Bronchial epithelial cell (primary cell): ENCODE measurements around the gene AP4E1. TPM values are rescaled to one million over a fixed set of nuclear protein-coding genes. Genes with fewer than 3 reads are reported as not detected.
A peak's percentile ranks its signal among the peaks of the same experiment; 100 is the strongest.

Experiments
- DNase-seq: peaks from one replicate; pipeline ENCODE4 v3.0.0-alpha.2; 2010; ENCODE audit warnings: low read depth
- FAIRE-seq: peaks from 2 replicates; lab custom pipeline; 2011; peaks lifted over from hg19 to GRCh38; lab: Jason Lieb, UNC
- H3K27me3 ChIP-seq: 2 replicates; pipeline ENCODE4 v1.5.1; 2011; ENCODE audit warnings: low read length; ENCODE audit not compliant: control insufficient read depth, insufficient read depth
- H3K36me3 ChIP-seq: 2 replicates; pipeline ENCODE4 v1.5.1; 2011; ENCODE audit warnings: low read length; ENCODE audit not compliant: control insufficient read depth, insufficient read depth
- H3K4me3 ChIP-seq: 2 replicates; pipeline ENCODE4 v1.5.1; 2011; ENCODE audit warnings: mild to moderate bottlenecking, low read depth, low read length, control low read depth
- CTCF ChIP-seq: IDR thresholded peaks from 2 replicates; pipeline ENCODE4 v1.5.1; 2011; ENCODE audit warnings: mild to moderate bottlenecking, moderate library complexity, low read length, control low read depth, inconsistent platforms; ENCODE audit not compliant: insufficient read depth, severe bottlenecking
- total RNA-seq: library from RNA; depleted of rRNA; stranded (reverse); fragments of >200 nt; gene quantifications from 2 replicates; pipeline ENCODE4 v1.2.1, GENCODE V29; 2014

AP4E1 gene
- total RNA-seq, 1 donor from 2014 or later: 18.2 TPM

GRCh38 chr15:50884540-50884939, 23.9 kb upstream of the AP4E1 start:
- no peak for FAIRE-seq

GRCh38 chr15:50886139-50886467, 22.4 kb upstream of the AP4E1 start:
- no peaks in the 10 kb centered on the region for H3K27me3 ChIP-seq
- H3K4me3 ChIP-seq: no peak overlapping the region
- no peaks in the 10 kb centered on the region for H3K36me3 ChIP-seq
- FAIRE-seq: no peak
- no peak for DNase-seq
- TF ChIP-seq CTCF: no peak

More at GRCh38 chr15:50884540-50884939, 23.9 kb upstream of the AP4E1 start:
- peak; percentile 88 for DNase-seq
- no peaks in the 10 kb centered on the region for H3K36me3 ChIP-seq
- no peak for TF ChIP-seq CTCF
- no peak overlapping the region for H3K4me3 ChIP-seq
- no peaks in the 10 kb centered on the region for H3K27me3 ChIP-seq

GRCh38 chr15:50886611-50887345, 21.7 kb upstream of the AP4E1 start:
- FAIRE-seq (no peak), DNase-seq (peak; percentile 54)
- no peak overlapping the region for H3K4me3 ChIP-seq
- H3K27me3 ChIP-seq: no peaks in the 10 kb centered on the region
- no peak for TF ChIP-seq CTCF
- H3K36me3 ChIP-seq: no peaks in the 10 kb centered on the region

GRCh38 chr15:50888054-50888453, 20.4 kb upstream of the AP4E1 start:
- DNase-seq: no peak
- no peak for FAIRE-seq
- TF ChIP-seq CTCF: no peak

GRCh38 chr15:50889589-50889988, 18.9 kb upstream of the AP4E1 start:
- no peak for FAIRE-seq
- TF ChIP-seq CTCF: no peak
- Histone ChIP-seq H3K27me3 (no peaks in the 10 kb centered on the region), H3K4me3 (no peak overlapping the region), H3K36me3 (no peaks in the 10 kb centered on the region)
- no peak for DNase-seq

More at GRCh38 chr15:50888054-50888453, 20.4 kb upstream of the AP4E1 start:
- H3K36me3 ChIP-seq: no peaks in the 10 kb centered on the region
- H3K4me3 ChIP-seq: no peak overlapping the region
- H3K27me3 ChIP-seq: no peaks in the 10 kb centered on the region

GRCh38 chr15:50890751-50891150, 17.7 kb upstream of the AP4E1 start:
- DNase-seq (no peak), FAIRE-seq (no peak)
- no peak overlapping the region for H3K4me3 ChIP-seq
- H3K27me3 ChIP-seq: no peaks in the 10 kb centered on the region
- TF ChIP-seq CTCF: no peak
- no peaks in the 10 kb centered on the region for H3K36me3 ChIP-seq
